ENCODE results near the gene SLC9A3.

Gene SLC9A3

DNA sequence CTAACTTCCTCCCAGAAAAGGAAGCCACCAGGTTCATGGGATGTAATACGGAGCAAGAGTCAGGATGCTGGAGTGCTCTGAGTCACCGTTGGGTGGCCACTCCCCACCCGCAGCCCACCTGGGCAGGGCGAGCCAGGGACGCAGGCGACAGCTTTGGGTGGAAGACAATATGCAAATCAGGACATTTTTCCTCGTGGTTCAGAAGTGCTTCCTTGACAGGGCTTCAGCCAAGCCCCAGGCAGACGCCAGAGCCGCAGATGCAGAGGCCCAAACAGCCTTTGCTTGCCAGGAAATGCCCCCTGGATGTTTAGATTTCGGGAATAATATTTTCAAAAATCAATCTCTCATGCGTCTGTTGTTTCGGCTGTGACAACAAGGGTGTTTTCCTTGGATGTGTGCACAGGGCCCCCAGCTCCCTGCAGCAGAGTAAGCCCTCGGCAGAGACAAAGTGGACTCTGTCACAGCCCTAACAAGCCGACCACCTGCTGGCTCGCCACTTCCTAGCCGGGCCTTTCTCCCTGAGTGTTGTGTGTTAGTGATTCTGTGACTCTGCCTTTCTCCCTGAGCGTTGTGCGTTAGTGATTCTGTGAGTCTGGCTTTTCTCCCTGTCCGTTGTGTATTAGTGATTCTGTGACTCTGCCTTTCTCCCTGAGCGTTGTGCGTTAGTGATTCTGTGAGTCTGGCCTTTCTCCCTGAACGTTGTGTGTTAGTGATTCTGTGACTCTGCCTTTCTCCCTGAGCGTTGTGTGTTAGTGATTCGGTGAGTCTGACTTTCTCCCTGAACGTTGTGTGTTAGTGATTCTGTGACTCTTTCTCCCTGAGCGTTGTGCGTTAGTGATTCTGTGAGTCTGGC, 11.8 kb upstream of the SLC9A3 start:
- DNase-seq (ENCODE audit: low read depth, low spot score) = no peak
- in situ Hi-C loops (cut with HindIII; ENCODE audit: low sequenced_read_pairs) = no loop called here
- no peak overlapping the region for H3K4me3 ChIP-seq (ENCODE audit: low read depth, low read length)
- TF ChIP-seq, protein P1, sequence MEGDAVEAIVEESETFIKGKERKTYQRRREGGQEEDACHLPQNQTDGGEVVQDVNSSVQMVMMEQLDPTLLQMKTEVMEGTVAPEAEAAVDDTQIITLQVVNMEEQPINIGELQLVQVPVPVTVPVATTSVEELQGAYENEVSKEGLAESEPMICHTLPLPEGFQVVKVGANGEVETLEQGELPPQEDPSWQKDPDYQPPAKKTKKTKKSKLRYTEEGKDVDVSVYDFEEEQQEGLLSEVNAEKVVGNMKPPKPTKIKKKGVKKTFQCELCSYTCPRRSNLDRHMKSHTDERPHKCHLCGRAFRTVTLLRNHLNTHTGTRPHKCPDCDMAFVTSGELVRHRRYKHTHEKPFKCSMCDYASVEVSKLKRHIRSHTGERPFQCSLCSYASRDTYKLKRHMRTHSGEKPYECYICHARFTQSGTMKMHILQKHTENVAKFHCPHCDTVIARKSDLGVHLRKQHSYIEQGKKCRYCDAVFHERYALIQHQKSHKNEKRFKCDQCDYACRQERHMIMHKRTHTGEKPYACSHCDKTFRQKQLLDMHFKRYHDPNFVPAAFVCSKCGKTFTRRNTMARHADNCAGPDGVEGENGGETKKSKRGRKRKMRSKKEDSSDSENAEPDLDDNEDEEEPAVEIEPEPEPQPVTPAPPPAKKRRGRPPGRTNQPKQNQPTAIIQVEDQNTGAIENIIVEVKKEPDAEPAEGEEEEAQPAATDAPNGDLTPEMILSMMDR (IDR thresholded peaks at IDR 0.05; ENCODE audit: low read depth, low read length) = no peak

GRCh38 chr5:534743-535671, 10.8 kb upstream of the SLC9A3 start:
- H3K4me3 ChIP-seq (ENCODE audit: low read depth, low read length) = no peak overlapping the region
- TF ChIP-seq, protein P1 (IDR thresholded peaks at IDR 0.05; ENCODE audit: low read depth, low read length) = no peak
- in situ Hi-C loops (cut with HindIII; ENCODE audit: low sequenced_read_pairs) = no loop called here
- no peak for DNase-seq (ENCODE audit: low read depth, low spot score)

GRCh38 chr5:533955-534742, 9.9 kb upstream of the SLC9A3 start:
- TF ChIP-seq, protein P1 (IDR thresholded peaks at IDR 0.05; ENCODE audit: low read depth, low read length) = no peak
- H3K4me3 ChIP-seq (ENCODE audit: low read depth, low read length) = no peak overlapping the region
- in situ Hi-C loops (cut with HindIII; ENCODE audit: low sequenced_read_pairs) = no loop called here
- no peak for DNase-seq (ENCODE audit: low read depth, low spot score)

DNA sequence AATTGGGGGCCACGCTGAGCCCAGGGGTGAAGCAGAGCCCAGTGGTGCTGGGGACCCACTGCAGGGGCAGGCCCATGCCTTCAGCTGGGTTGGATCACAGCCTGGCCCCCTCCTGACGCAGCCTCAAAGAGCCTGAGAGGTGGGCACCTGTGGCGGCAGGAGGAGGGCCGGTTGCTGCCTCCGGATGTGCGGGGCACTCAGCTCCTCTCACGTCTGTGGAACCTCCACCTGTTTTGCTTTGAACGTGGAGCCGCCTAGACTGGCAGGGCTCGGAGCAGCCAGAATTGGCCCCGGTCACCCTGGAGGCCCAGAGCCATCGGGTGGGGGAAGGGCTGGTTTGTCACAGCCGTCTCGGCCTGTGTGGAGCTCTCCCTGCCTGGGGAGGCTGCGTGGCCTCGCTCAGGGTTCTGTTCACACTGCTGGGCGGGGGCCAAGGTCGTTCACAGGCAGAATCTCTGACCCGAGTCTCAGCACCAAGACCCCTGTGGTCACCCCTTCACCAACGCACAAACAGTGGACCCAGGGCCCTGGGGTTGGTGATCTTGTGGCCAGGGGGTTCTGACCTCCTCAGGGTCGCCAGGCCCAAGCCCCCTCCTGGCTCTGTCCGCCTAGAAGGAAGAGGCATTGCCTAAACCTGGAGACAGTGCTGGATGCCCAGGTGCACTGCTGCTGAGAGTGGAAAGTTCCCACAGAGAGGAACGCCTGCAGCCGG, 9.2 kb upstream of the SLC9A3 start:
- no peak for DNase-seq (ENCODE audit: low read depth, low spot score)
- H3K4me3 ChIP-seq (ENCODE audit: low read depth, low read length) = no peak overlapping the region
- TF ChIP-seq, protein P1 (IDR thresholded peaks at IDR 0.05; ENCODE audit: low read depth, low read length) = no peak
- in situ Hi-C loops (cut with HindIII; ENCODE audit: low sequenced_read_pairs) = no loop called here

- TF ChIP-seq, protein P1 (IDR thresholded peaks at IDR 0.05; ENCODE audit: low read depth, low read length) = no peak
- no peak overlapping the region for H3K4me3 ChIP-seq (ENCODE audit: low read depth, low read length)
- in situ Hi-C loops (cut with HindIII; ENCODE audit: low sequenced_read_pairs) = no loop called here
- DNase-seq (ENCODE audit: low read depth, low spot score) = no peak
Measured at GRCh38 chr5:532521-533242, 8.4 kb upstream of the SLC9A3 start.
